K562 (cell line): ENCODE data around the gene SYS1. TPM values are rescaled to one million over a fixed set of nuclear protein-coding genes. Genes with fewer than 3 reads are reported as not detected.

ENCODE experiments used
- ATAC-seq: fragments of 200-7000 bp; cut with Tn5 transposase; 3 replicates; pipeline ENCODE4 v1.9.1; 2020; ENCODE audit warnings: moderate library complexity
- BruUV-seq: library from RNA; stranded (reverse); fragments of 400-500 nt; replicated peaks from 2 replicates; lab custom pipeline; 2021; lab: Mats Ljungman, UMichigan
- CTCF ChIA-PET: fragments of 300-600 bp; formaldehyde crosslinking; extraction: SDS; loops from one replicate; lab custom pipeline; 2021; ENCODE audit warnings: low intra/inter-chr PET ratio; lab: Yijun Ruan, JAX
- POLR2A ChIA-PET: fragments of 300-600, 350-650 bp; sonication (Branson Sonifier 250); formaldehyde crosslinking; extraction: SDS; loops from one replicate; lab custom pipeline; 2021; ENCODE audit warnings: antibody characterized with exemption, inconsistent platforms; lab: Yijun Ruan, JAX
- DNase-seq, 4 experiments: peaks; one replicate each; pipeline versions ENCODE4 v3.0.0 to v3.0.0-alpha.2; 2011 to 2018; ENCODE audit warnings: low spot score in 3 of 4, mixed read lengths in 3 of 4; ENCODE audit errors: extremely low read depth in 1 of 4
- FAIRE-seq: peaks from 2 replicates; lab custom pipeline; 2011; peaks lifted over from hg19 to GRCh38; lab: Jason Lieb, UNC
- H2AFZ ChIP-seq: 2 replicates; pipeline ENCODE4 v1.6.0; 2011; ENCODE audit warnings: low read depth, low read length, control low read depth, inconsistent platforms
- H3K27ac ChIP-seq: fragments of 200-600 bp; 3 replicates; pipeline ENCODE4 v1.8.0; 2011; ENCODE audit warnings: low read depth, mild to moderate bottlenecking, control low read depth, inconsistent platforms, low read length, moderate library complexity, mixed read lengths; ENCODE audit errors: extremely low read depth
- H3K27me3 ChIP-seq, 2 experiments: fragments of 300-600 bp in 1 of 2; 2 replicates in 1 of 2; 3 replicates in 1 of 2; pipeline versions ENCODE4 v1.6.0 to v1.8.0; 2011; ENCODE audit warnings: inconsistent platforms in 2 of 2, low read length in 2 of 2, mild to moderate bottlenecking in 1 of 2, mixed read lengths in 1 of 2, moderate library complexity in 1 of 2; ENCODE audit not compliant: control insufficient read depth in 2 of 2, insufficient read depth in 2 of 2
- H3K36me3 ChIP-seq: fragments of 300-600 bp; 3 replicates; pipeline ENCODE4 v1.8.0; 2011; ENCODE audit warnings: mild to moderate bottlenecking, low read length, inconsistent platforms; ENCODE audit not compliant: control insufficient read depth, insufficient read depth
- H3K4me1 ChIP-seq, 2 experiments: fragments of 200-600 bp in 1 of 2; replicated peaks in 1 of 2; 2 replicates in 1 of 2; 3 replicates in 1 of 2; pipeline versions ENCODE4 v1.5.1 to v1.8.0; 2011; ENCODE audit warnings: inconsistent platforms in 2 of 2, low read length in 2 of 2, mild to moderate bottlenecking in 1 of 2, mixed read lengths in 1 of 2, moderate library complexity in 1 of 2; ENCODE audit not compliant: control insufficient read depth in 2 of 2, insufficient read depth in 2 of 2
- H3K4me2 ChIP-seq: 2 replicates; pipeline ENCODE4 v1.6.1; 2011; ENCODE audit warnings: low read length, control low read depth, inconsistent platforms, mixed read lengths; ENCODE audit not compliant: insufficient read depth
- H3K4me3 ChIP-seq: fragments of 200-600 bp; sonication (generic), shearing (Covaris generic); 2 replicates; pipeline ENCODE4 v1.5.1; 2016; ENCODE audit warnings: control low read depth, inconsistent platforms
- H3K79me2 ChIP-seq: fragments of 200-600 bp; 3 replicates; pipeline ENCODE4 v1.8.0; 2011; ENCODE audit warnings: low read length, inconsistent platforms; ENCODE audit not compliant: control insufficient read depth, insufficient read depth
- H3K9ac ChIP-seq, 2 experiments: 2 replicates each; pipeline versions ENCODE4 v1.6.0 to v1.6.1; 2011; ENCODE audit warnings: low read depth in 2 of 2, low read length in 2 of 2, control low read depth in 1 of 2, inconsistent platforms in 1 of 2, mild to moderate bottlenecking in 1 of 2, mixed read lengths in 1 of 2; ENCODE audit not compliant: insufficient read depth in 1 of 2
- H3K9me1 ChIP-seq: one replicate; pipeline ENCODE4 v1.6.0; 2011; ENCODE audit warnings: inconsistent platforms, mild to moderate bottlenecking, low read length, moderate library complexity; ENCODE audit not compliant: control insufficient read depth, insufficient read depth
- H3K9me3 ChIP-seq: replicated peaks from 2 replicates; pipeline ENCODE4 v1.5.1; 2011; ENCODE audit warnings: low read depth, low read length, inconsistent platforms; ENCODE audit not compliant: control insufficient read depth, insufficient read depth
- H4K20me1 ChIP-seq: replicated peaks from 2 replicates; pipeline ENCODE4 v1.6.1; 2011; ENCODE audit warnings: low read length, inconsistent platforms, mixed read lengths; ENCODE audit not compliant: control insufficient read depth, insufficient read depth
- NFYB ChIP-seq: IDR thresholded peaks from 2 replicates; pipeline ENCODE4 v1.6.1; 2011; ENCODE audit warnings: mild to moderate bottlenecking, moderate library complexity; ENCODE audit not compliant: insufficient read length; ENCODE audit errors: extremely low read depth
- PRDM10 ChIP-seq: fragments of 450-650 bp; IDR thresholded peaks from 2 replicates; pipeline ENCODE4 v1.6.1; 2018; ENCODE audit not compliant: partially characterized antibody
- TCFL5 ChIP-seq: fragments of 250-450 bp; sonication (Bioruptor Pico); conservative IDR thresholded peaks from 2 replicates; pipeline ENCODE4 v1.6.1; 2021; ENCODE audit warnings: mild to moderate bottlenecking, moderate library complexity, matching md5 sums
- WHSC1 ChIP-seq: IDR thresholded peaks from one replicate; pipeline ENCODE4 v1.6.1; 2012; ENCODE audit warnings: low read length, control low read depth, inconsistent platforms
- WGBS: fragments of 100-300 bp; shearing (Covaris generic); methylation state at CpG from one replicate; pipeline ENCODE4 v1.1.6; 2016; ENCODE audit warnings: low coverage, mixed read lengths; ENCODE audit not compliant: insufficient coverage; ENCODE audit errors: missing lambda C conversion rate; 5-methylcytosine and 5-hydroxymethylcytosine counted together
- in situ Hi-C: fragments of 300-500 bp; cut with MboI; formaldehyde crosslinking; loops from 4 replicates; pipeline ENCODE4 v1.15.0; 2018; ENCODE audit warnings: inconsistent platforms, mixed read lengths
- intact Hi-C: fragments of 100-400 bp; cut with micrococcal nuclease; formaldehyde crosslinking; loops from 2 replicates; pipeline ENCODE4 v1.14.2; 2022
- polyA plus RNA-seq, 8 experiments: library from polyadenylated mRNA; depleted of rRNA in 4 of 8; stranded (reverse) in 5 of 8; unstranded in 3 of 8; fragments of >200 nt; fragmentation: Nextera tagmentation in 2 of 8; fragmentation: Illumina TruSeq in 1 of 8; extraction: Ambion mirVana in 2 of 8; extraction: Trizol in 1 of 8; gene quantifications; 2 replicates each; pipeline versions ENCODE4 v1.2.1 to v1.2.3, GENCODE V29; 2011 to 2014; ENCODE audit warnings: inconsistent platforms in 1 of 8, missing spikeins in 1 of 8
- total RNA-seq, 7 experiments: library from RNA; depleted of rRNA in 6 of 7; stranded (reverse); fragments of >200 nt in 6 of 7; fragmentation: Illumina TruSeq in 2 of 7; extraction: Trizol in 2 of 7; gene quantifications; 2 replicates each; pipeline versions ENCODE4 v1.2.1 to v1.2.3, GENCODE V29; 2011 to 2021; ENCODE audit warnings: low replicate concordance in 1 of 7

SYS1 gene
- total and polyA plus RNA-seq, 9 of the 15 experiments (the other 6 are each of a cell fraction or from before 2014, with no cell fraction given), result 11.1 to 25.2 (median 17.5) TPM

- Histone ChIP-seq H3K27me3 (no peaks in the 10 kb centered on the region), H4K20me1 (no peaks in the 10 kb centered on the region), H3K4me3 (no peak overlapping the region), H3K4me2 (no peak overlapping the region), H3K9me3 (no peaks in the 10 kb centered on the region), H3K36me3 (no peaks in the 10 kb centered on the region), H2AFZ (no peak overlapping the region), H3K4me1 (peaks cover 0 to 3% of the 10 kb centered on the region in 2 experiments; a peak in 1 of 5 replicates), H3K9ac (no peak overlapping the region), H3K9me1 (no peaks in the 10 kb centered on the region), H3K79me2 (no peaks in the 10 kb centered on the region), H3K27ac (no peak overlapping the region)
- WGBS, result 0% methylated on average over 2 of the region's 2 CpGs
- FAIRE-seq (no peak), DNase-seq (no peak), ATAC-seq (no peak)
- TF ChIP-seq WHSC1 (no peak), NFYB (no peak), TCFL5 (CRISPR knock-in tag) (no peak), PRDM10 (no peak)
- POLR2A ChIA-PET, result interaction anchor here (0.7 to 1.0 kb wide), 3 partner anchors 12 to 1932 kb away, joined by 3 read pairs; no protein-coding TSS in a partner anchor
- in situ Hi-C loops (no loop called here), intact Hi-C loops (no loop called here)
- BruUV-seq, result no TSS peak
- CTCF ChIA-PET, result no interaction called here
These were observed 28.6 kb downstream of the SYS1 start for GRCh38 chr20:45391559-45391958.
